Sigmoid colon (tissue), 4 donors: Measurements from ENCODE around the gene RPS6KL1.

ENCODE experiments used
- POLR2A ChIP-seq, 2 donors: fragments of 450-650 bp; IDR thresholded peaks; one replicate each; pipeline ENCODE4 v1.6.1; 2016; ENCODE audit warnings: antibody characterized with exemption in 2 of 2, mild to moderate bottlenecking in 2 of 2, moderate library complexity in 2 of 2
- POLR2AphosphoS5 ChIP-seq, 4 donors: sonication (generic); formaldehyde crosslinking; IDR thresholded peaks; one replicate each; pipeline ENCODE4 v1.6.1; 2017; ENCODE audit warnings: antibody characterized with exemption in 4 of 4
- TF ChIP-seq, protein P1 (sequence below), 4 experiments: fragments of 450-650 bp in 3 of 4; fragments of 200-600 bp in 1 of 4; IDR thresholded peaks; one replicate each; pipeline ENCODE4 v1.5.1; 2016 to 2019; ENCODE audit warnings: antibody characterized with exemption in 4 of 4, mild to moderate bottlenecking in 3 of 4, moderate library complexity in 2 of 4

DNA sequence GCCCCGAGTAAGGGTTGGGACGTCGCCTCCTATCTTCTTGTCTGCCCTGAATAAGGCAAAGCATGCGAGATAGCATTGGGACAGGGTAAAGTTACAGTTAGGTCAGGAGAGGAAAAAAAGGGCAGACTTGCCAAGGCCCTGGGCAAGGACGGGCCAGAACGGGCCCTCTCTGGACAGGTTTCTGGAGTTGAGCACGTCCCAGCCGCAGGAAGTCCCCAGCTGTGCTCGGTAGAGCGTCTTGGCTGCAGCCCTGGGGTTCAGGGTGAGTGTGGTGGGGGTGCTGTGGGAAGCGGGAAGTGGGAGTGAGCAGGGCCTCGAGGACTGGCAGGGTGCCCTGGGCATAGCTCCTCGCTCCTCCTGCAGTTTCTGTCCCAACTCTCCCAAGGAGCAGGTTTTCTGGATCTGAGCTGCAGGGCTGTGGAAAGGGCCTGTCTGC lies 5.4 kb downstream of the RPS6KL1 start:
- TF ChIP-seq, protein P1, sequence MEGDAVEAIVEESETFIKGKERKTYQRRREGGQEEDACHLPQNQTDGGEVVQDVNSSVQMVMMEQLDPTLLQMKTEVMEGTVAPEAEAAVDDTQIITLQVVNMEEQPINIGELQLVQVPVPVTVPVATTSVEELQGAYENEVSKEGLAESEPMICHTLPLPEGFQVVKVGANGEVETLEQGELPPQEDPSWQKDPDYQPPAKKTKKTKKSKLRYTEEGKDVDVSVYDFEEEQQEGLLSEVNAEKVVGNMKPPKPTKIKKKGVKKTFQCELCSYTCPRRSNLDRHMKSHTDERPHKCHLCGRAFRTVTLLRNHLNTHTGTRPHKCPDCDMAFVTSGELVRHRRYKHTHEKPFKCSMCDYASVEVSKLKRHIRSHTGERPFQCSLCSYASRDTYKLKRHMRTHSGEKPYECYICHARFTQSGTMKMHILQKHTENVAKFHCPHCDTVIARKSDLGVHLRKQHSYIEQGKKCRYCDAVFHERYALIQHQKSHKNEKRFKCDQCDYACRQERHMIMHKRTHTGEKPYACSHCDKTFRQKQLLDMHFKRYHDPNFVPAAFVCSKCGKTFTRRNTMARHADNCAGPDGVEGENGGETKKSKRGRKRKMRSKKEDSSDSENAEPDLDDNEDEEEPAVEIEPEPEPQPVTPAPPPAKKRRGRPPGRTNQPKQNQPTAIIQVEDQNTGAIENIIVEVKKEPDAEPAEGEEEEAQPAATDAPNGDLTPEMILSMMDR (IDR thresholded peaks at IDR 0.05): no peak
- TF ChIP-seq POLR2A (IDR thresholded peaks at IDR 0.05): no peak
- peak in 1 of 4 donors; percentile 9 for TF ChIP-seq POLR2AphosphoS5 (IDR thresholded peaks at IDR 0.05)
